G401.6 (cell line): ENCODE results near the gene ACADSB.

Experiments used
- FAIRE-seq: peaks from 2 replicates; lab custom pipeline; 2012; peaks lifted over from hg19 to GRCh38; lab: Jason Lieb, UNC

The ACADSB gene

GRCh38 chr10:123008355-123009104 is at the start of gene ACADSB, which contains the start of gene IKZF5:
TSS of gene ACADSB (plus strand) at chr10:123009006. CDS start at chr10:123009030, 24 bp downstream.
TSS of gene IKZF5 (minus strand) at chr10:123008795. CDS start at chr10:122998625, 10,170 bp downstream.
- peak; percentile 86 for FAIRE-seq

GRCh38 chr10:122962405-122962804 is 46.4 kb upstream of the ACADSB start:
- no peak for FAIRE-seq

- no peak for FAIRE-seq
These were observed 41.9 kb upstream of the ACADSB start for GRCh38 chr10:122966879-122967278.

- no peak for FAIRE-seq
These were observed 40.1 kb upstream of the ACADSB start for GRCh38 chr10:122968698-122969097.

GRCh38 chr10:122974023-122974422 is 34.8 kb upstream of the ACADSB start:
- no peak for FAIRE-seq

DNA sequence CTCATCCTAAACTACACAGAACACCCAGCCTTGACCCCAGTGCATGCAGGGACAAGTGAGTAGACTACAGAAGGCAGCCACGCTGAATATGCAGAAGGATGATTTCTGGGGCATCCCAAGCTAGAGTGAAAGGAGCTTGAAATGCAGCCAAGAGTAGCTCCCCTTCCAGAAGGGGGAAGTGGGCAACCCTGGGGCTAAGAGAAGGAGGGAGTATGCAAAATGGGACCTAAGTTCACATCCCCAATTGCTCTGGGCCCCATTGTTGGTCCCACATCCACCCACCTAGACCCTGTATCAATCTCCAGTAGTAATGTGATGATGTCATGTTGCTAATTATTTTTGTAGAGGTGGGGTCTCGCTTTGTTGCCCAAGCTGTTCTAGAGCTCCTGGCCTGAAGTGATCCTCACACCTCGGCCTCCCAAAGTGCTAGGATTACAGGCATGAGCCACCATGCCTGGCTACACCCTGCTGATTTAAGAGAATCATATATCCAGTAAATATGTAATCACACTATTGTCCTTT is 34.2 kb upstream of the ACADSB start:
- FAIRE-seq, result no peak

DNA sequence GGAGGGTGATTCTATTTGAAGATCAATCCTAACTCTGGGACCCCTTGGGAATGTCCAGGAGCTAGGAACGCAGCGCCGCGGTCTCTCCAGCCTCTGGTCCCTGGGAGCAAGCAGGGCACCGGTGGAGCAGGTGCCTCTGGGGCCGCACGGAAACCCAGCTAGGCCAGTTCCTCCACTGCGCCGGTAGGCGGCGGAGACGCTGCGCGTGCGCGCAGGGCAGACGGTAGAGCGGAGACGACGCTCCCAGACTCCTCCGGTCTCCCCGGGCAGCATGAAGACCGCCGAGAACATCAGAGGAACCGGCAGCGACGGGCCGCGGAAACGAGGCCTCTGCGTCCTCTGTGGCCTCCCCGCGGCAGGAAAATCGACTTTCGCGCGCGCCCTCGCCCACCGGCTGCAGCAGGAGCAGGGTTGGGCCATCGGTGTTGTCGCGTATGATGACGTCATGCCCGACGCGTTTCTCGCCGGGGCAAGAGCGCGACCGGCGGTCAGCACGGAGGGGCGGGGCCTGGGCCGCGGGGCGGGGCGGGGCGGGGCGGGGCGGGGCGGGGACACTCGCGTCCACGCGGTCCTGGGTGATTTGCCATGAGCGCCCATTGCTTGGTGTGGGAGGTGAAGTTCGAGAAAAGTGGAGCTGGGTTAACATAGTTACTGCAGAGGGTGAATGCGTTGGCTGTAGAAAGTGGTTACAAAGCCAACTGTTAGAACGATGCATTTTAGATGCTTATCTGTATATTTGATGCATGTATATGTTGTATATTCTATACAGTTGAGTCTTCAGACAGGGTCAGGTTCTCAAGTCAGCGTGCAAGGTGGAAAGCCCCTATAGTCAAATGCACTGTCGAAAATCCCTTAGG is 28.4 kb upstream of the ACADSB start, which contains the start of gene PSTK:
PSTK (plus strand) TSS at position 193 of the 857 bp plus-strand sequence; CDS start at position 272, 79 bp downstream.
- no peak for FAIRE-seq

DNA sequence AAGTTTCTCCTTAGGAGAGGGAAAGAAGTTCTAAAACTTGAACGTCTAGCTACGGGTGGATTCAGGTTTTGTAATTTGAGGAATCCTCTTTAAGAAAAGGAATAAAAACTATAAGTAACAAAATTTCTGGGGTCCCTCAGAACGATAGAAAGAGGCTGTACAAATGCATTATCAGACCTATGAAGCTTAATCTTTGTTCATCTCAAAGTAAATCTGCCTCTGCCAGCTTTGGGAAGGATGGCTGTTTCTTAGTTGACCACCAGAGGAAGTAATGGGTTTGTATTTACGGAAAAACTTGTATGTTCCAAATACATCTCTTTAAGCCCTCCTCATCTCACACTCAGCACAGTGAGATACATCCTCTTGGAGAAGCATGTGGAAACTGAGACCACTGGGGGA is 27.7 kb upstream of the ACADSB start:
- peak; percentile 49 for FAIRE-seq

DNA sequence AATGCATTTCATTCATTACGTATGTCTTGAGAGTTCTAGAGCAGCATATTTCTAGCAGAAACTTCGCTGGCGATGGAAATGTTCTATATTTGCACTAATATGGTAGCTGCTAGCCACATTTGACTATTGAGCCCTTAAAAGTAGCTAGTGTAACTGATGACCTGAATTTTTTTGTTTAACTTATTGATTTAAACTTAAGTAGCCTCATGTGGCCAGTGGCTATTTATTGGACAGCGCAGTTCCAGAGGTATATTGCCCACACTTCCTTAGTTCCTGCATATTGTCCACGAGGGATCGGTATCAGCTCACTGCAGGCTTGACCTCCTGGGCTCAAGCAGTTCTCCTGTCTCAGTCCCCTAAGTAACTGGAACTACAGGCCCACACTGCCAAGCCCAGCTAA is 24.9 kb upstream of the ACADSB start:
- FAIRE-seq, result no peak

DNA sequence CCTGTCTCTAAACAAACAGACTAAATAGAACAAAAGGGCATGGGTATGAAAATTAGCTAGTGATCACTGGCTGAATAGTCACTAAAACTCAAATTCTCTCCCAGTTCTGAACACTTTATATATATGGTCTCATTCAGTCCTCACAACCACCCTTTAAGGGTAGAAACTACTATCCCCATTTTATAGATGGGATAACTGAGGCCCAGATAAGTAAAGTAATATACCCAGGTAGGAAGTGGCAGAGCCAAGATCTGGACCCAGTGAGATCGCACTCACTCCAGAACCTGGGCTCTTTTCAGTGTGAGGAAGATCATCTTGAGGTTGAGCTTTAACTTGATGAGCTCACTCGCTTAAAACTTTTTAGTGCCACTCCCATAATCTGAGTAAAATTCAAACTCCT is 24.1 kb upstream of the ACADSB start:
- FAIRE-seq, result no peak

DNA sequence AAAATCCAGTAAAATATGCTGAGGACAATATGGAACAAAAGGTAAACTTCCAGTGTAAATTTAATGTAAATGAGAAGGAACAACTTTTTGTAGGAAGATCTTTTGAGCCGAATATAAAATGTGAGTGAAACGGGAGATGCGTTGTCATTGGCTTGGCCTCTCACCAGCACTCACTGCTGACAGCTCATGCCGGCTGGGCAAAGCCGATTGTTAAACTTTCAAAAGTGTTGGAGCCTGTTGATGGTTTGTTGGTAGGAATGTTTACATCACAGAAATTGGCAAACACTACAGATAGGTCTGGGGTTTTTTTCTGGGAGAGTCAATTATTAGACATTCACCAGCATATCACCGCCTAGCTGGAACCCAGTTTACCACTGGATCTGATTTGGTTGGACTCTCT is 22.5 kb upstream of the ACADSB start:
- no peak for FAIRE-seq

- FAIRE-seq, result no peak
These were observed 20.3 kb upstream of the ACADSB start for GRCh38 chr10:122988501-122988900.

DNA sequence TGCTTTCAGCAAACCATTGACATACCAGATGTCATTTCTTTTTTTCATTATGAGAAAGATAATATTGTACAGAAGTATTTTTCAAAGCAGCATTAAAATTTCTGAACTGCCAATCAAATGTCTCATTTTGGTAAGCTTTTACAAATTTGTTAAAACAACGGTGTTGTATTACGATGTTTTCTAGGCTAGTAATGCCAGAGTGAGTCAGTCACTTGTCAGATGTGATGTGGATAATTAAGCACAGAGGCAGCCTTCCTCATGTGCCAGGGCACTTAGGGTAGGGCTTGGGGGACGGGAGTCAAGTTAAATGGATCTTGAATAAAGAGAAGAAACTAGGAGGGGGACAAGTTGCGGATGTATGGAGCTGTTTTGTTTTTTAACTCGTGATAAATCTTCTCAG is 18.5 kb upstream of the ACADSB start:
- no peak for FAIRE-seq

DNA sequence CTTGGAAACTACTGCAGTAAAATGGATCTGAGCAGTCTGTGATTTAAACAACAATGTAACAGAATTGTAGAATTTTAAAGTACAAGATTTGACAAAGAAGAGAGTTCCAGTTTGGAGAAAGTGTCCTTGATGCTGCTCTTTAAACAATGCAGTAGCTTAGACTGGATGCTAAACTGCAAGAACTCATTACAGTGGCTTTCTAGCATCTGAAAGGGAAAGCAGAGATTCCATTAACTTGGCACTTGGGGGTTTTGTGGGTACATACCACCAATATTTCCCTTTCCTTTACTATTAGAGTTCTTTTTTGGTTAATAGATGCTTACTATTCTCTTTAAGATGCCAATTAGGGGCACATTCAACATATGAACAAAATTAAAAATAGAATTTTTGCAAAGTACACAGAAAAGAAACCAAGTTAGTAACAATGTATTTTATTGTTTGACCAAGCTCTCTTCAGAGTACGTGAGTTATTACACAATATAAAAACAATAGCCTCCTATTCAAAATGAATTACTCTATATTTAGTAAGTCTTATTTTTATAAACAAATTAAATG is 16.7 kb upstream of the ACADSB start:
- FAIRE-seq, result no peak

- no peak for FAIRE-seq
These were observed 14.9 kb upstream of the ACADSB start for GRCh38 chr10:122993797-122994336.

- no peak for FAIRE-seq
These were observed 12.9 kb upstream of the ACADSB start for GRCh38 chr10:122995936-122996335.

- no peak for FAIRE-seq
These were observed 10.9 kb upstream of the ACADSB start for GRCh38 chr10:122997864-122998263.

DNA sequence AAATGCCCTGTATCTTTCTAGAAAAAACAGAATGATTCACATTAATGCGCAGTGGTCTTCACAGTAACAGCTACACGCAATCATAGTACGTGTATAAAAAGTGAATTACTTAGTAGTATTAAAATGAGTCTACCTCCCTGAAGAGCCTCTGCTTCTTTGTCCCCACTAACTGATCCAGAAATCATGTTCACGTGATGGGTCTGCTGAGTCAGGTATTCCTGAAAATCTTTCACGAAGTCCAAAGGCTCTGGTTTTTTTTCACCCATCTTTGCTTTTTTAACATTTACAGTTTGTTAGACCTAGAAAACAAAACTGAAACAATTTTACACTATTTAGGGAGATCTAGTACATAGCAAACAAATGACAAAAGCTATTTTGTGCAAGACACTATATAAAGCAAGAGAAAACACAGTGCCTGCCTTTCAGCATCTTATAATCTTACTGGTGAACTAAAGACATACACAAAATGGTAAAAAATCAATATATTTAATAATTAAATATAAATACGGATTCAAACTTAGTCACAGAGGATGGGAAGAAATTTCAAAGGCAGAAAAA is 10.4 kb upstream of the ACADSB start:
- no peak for FAIRE-seq

GRCh38 chr10:122998934-122999333 is 9.9 kb upstream of the ACADSB start:
- no peak for FAIRE-seq

GRCh38 chr10:122999347-122999746 is 9.5 kb upstream of the ACADSB start:
- no peak for FAIRE-seq

- FAIRE-seq, result no peak
These were observed 8.7 kb upstream of the ACADSB start for GRCh38 chr10:123000155-123000554.

GRCh38 chr10:123001370-123001769 is 7.4 kb upstream of the ACADSB start:
- FAIRE-seq, result no peak
